ENCODE measurements around the gene RELN. TPM values are rescaled to one million over a fixed set of nuclear protein-coding genes. Genes with fewer than 3 reads are reported as not detected.

Gene RELN
- total RNA-seq, 1 experiment from 2014 or later = 0.31 TPM

DNA sequence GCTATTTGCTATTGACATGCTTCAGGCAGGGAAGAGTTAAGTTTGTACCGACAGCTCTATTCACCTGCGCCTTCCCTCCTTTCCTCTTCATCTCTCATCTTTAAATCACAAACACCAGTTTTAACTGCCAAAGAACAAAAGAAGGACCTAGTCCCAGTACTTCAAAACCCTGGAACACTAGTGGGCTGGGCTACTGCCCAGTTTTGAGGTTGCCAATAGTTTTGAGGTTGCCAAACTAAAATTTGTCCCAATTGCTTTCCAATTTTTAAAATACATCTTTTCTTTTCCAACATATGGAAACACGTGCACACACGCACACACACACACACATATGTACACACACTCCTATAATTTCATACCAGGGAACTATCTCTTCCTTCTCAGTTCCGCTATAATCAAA is 412.8 kb downstream of the RELN start:
- TF ChIP-seq, protein P1, sequence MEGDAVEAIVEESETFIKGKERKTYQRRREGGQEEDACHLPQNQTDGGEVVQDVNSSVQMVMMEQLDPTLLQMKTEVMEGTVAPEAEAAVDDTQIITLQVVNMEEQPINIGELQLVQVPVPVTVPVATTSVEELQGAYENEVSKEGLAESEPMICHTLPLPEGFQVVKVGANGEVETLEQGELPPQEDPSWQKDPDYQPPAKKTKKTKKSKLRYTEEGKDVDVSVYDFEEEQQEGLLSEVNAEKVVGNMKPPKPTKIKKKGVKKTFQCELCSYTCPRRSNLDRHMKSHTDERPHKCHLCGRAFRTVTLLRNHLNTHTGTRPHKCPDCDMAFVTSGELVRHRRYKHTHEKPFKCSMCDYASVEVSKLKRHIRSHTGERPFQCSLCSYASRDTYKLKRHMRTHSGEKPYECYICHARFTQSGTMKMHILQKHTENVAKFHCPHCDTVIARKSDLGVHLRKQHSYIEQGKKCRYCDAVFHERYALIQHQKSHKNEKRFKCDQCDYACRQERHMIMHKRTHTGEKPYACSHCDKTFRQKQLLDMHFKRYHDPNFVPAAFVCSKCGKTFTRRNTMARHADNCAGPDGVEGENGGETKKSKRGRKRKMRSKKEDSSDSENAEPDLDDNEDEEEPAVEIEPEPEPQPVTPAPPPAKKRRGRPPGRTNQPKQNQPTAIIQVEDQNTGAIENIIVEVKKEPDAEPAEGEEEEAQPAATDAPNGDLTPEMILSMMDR (IDR thresholded peaks at IDR 0.05; ENCODE audit: unreplicated experiment) = no peak
- peaks cover 3% of the 10 kb centered on the region for H3K9me3 Mint-ChIP-seq (ENCODE audit: low read depth, unreplicated experiment)
- no peaks in the 10 kb centered on the region for H3K27me3 Mint-ChIP-seq (ENCODE audit: unreplicated experiment)
- H3K27ac Mint-ChIP-seq (ENCODE audit: unreplicated experiment) = no peak overlapping the region
- CTCF ChIA-PET = no interaction called here
- H3K36me3 Mint-ChIP-seq (ENCODE audit: insufficient read depth, unreplicated experiment) = no peaks in the 10 kb centered on the region
- no TSS peak for BruUV-seq (replicated peaks)
- intact Hi-C loops (cut with micrococcal nuclease; ENCODE audit: unreplicated experiment) = no loop called here
- H3K4me3 Mint-ChIP-seq (ENCODE audit: low read depth, unreplicated experiment) = no peak overlapping the region
- no peaks in the 10 kb centered on the region for H3K4me1 Mint-ChIP-seq (ENCODE audit: low read depth, unreplicated experiment)
- DNase-seq = no peak

DNA sequence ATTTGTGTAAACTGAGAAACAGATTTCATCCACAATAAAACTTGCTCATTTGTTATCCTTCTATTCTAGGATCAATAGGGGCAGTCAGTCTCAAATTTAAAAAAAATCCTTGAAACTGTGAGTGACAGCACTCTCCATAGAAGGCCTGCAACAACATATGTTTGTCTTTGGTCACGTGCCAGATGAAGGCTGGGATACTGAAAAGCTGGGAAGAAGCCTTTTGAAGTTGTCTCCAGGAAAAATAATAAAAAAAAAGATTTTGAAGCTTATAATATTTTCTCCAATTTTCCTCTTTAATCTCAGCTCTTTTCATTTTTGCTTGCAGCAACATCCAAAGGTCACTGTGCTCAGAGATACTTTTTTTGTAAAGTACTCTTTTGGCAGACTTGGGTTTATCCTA is 414.9 kb downstream of the RELN start:
- DNase-seq = no peak
- no TSS peak for BruUV-seq (replicated peaks)
- intact Hi-C loops (cut with micrococcal nuclease; ENCODE audit: unreplicated experiment) = loop anchor here (5.0 kb wide), 1 partner anchor 583 kb away; no protein-coding TSS in a partner anchor
- CTCF ChIA-PET = interaction anchor here (4.0 kb wide), 1 partner anchor 179 kb away, joined by 14 read pairs; no protein-coding TSS in a partner anchor
- no peaks in the 10 kb centered on the region for H3K36me3 Mint-ChIP-seq (ENCODE audit: insufficient read depth, unreplicated experiment)
- H3K27ac Mint-ChIP-seq (ENCODE audit: unreplicated experiment) = no peak overlapping the region
- no peaks in the 10 kb centered on the region for H3K27me3 Mint-ChIP-seq (ENCODE audit: unreplicated experiment)
- H3K4me3 Mint-ChIP-seq (ENCODE audit: low read depth, unreplicated experiment) = no peak overlapping the region
- no peaks in the 10 kb centered on the region for H3K4me1 Mint-ChIP-seq (ENCODE audit: low read depth, unreplicated experiment)
- TF ChIP-seq, protein P1 (IDR thresholded peaks at IDR 0.05; ENCODE audit: unreplicated experiment) = no peak
- H3K9me3 Mint-ChIP-seq (ENCODE audit: low read depth, unreplicated experiment) = no peaks in the 10 kb centered on the region

DNA sequence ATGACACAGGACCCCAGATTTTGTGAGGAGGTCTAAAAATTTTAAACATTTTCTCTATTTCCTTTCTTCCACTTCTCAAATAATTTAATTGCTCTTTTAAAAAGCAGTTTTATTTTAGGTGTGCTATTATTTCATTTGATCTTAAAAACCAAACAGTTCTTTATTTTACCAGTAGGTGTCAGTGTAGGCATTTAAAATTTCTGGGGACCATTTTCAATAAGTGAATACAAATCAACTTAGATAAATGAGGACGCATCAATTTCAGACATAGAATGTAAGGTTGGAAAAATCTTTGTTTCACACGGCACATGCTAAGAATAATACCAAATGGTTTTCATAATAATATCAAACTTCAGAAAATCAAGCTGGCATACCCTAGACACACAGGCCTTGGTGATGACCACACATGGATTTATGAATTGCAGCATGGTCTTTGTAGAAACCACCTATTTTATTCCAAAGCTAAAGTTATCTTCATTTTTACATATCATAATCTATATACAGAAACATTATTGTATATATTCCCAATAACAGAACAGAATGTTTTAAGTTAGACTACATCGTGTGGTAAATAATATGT is 415.9 kb downstream of the RELN start:
- no TSS peak for BruUV-seq (replicated peaks)
- no peak overlapping the region for H3K4me3 Mint-ChIP-seq (ENCODE audit: low read depth, unreplicated experiment)
- no peak overlapping the region for H3K27ac Mint-ChIP-seq (ENCODE audit: unreplicated experiment)

DNA sequence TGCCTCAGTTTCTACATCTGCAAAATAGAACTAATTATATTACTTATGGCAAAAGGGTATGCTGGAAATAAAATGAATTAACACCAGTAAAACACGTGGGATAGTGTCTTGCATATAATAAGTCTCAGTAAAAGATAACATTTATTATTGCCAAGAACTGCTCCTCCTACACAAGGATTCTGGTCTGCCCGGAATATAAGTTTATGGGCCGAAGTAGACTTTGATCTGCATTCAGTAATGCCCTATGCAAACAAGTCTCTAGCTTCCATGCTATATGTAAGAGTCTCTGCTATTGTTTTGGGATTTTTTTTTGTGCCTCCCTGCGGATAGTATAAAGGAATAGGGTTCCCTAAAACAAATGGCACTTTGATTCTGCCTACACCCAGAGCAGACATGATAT is 417.9 kb downstream of the RELN start:
- DNase-seq = no peak
- CTCF ChIA-PET = no interaction called here
- Mint-ChIP-seq H3K27ac (ENCODE audit: unreplicated experiment) (no peak overlapping the region), H3K36me3 (ENCODE audit: insufficient read depth, unreplicated experiment) (no peaks in the 10 kb centered on the region), H3K9me3 (ENCODE audit: low read depth, unreplicated experiment) (no peaks in the 10 kb centered on the region), H3K27me3 (ENCODE audit: unreplicated experiment) (no peaks in the 10 kb centered on the region), H3K4me3 (ENCODE audit: low read depth, unreplicated experiment) (no peak overlapping the region), H3K4me1 (ENCODE audit: low read depth, unreplicated experiment) (no peaks in the 10 kb centered on the region)
- intact Hi-C loops (cut with micrococcal nuclease; ENCODE audit: unreplicated experiment) = loop anchor here (5.0 kb wide), 1 partner anchor 586 kb away; no protein-coding TSS in a partner anchor
- TF ChIP-seq, protein P1 (IDR thresholded peaks at IDR 0.05; ENCODE audit: unreplicated experiment) = no peak
- BruUV-seq (replicated peaks) = no TSS peak

More for the DNA sequence above, 415.9 kb downstream of the RELN start:
- CTCF ChIA-PET = interaction anchor here (0.6 to 4.0 kb wide), 3 partner anchors 126 to 180 kb away, joined by 3 to 14 read pairs (median 6); no protein-coding TSS in a partner anchor
- TF ChIP-seq, protein P1 (IDR thresholded peaks at IDR 0.05; ENCODE audit: unreplicated experiment) = no peak
- Mint-ChIP-seq H3K36me3 (ENCODE audit: insufficient read depth, unreplicated experiment) (no peaks in the 10 kb centered on the region), H3K27me3 (ENCODE audit: unreplicated experiment) (no peaks in the 10 kb centered on the region), H3K4me1 (ENCODE audit: low read depth, unreplicated experiment) (no peaks in the 10 kb centered on the region), H3K9me3 (ENCODE audit: low read depth, unreplicated experiment) (no peaks in the 10 kb centered on the region)
- intact Hi-C loops (cut with micrococcal nuclease; ENCODE audit: unreplicated experiment) = loop anchor here (1.0 to 5.0 kb wide), 2 partner anchors 180 to 584 kb away; no protein-coding TSS in a partner anchor
- DNase-seq = no peak

Measured in Calu3 (cell line).